ENCODE measurements around the gene RPRD2. TPM values are rescaled to one million over a fixed set of nuclear protein-coding genes. Genes with fewer than 3 reads are reported as not detected.
"Not testable (repeated sequence)": the region's sequence is repeated elsewhere in the genome, so short reads cannot be mapped to it uniquely, and the experiment has no call there.

RPRD2 gene
- total RNA-seq, 1 experiment from 2014 or later: 10.9 TPM

- DNase-seq (ENCODE audit: low spot score): no peak
These were observed 24.3 kb downstream of the RPRD2 start for GRCh38 chr1:150388241-150388640.

GRCh38 chr1:150389650-150390049 lies 25.7 kb downstream of the RPRD2 start:
- no peak for DNase-seq (ENCODE audit: low spot score)

GRCh38 chr1:150392627-150393026 lies 28.7 kb downstream of the RPRD2 start:
- no peak for DNase-seq (ENCODE audit: low spot score)

- not testable (repeated sequence) for DNase-seq (ENCODE audit: low spot score)
These were observed 31.2 kb downstream of the RPRD2 start for GRCh38 chr1:150395115-150395514.

- no peak for DNase-seq (ENCODE audit: low spot score)
These were observed 33.6 kb downstream of the RPRD2 start for GRCh38 chr1:150397392-150398032.

GRCh38 chr1:150404465-150404864 lies 40.5 kb downstream of the RPRD2 start:
- no peak for DNase-seq (ENCODE audit: low spot score)

GRCh38 chr1:150405660-150406059 lies 41.7 kb downstream of the RPRD2 start:
- no peak for DNase-seq (ENCODE audit: low spot score)

- peak; percentile 33 for DNase-seq (ENCODE audit: low spot score)
These were observed 42.5 kb downstream of the RPRD2 start for GRCh38 chr1:150406483-150406882.

- DNase-seq (ENCODE audit: low spot score): no peak
These were observed 43.4 kb downstream of the RPRD2 start for GRCh38 chr1:150407330-150407729.

- no peak for DNase-seq (ENCODE audit: low spot score)
These were observed 44.9 kb downstream of the RPRD2 start for GRCh38 chr1:150408800-150409199.

GRCh38 chr1:150409504-150410362 lies 45.8 kb downstream of the RPRD2 start:
- DNase-seq (ENCODE audit: low spot score): no peak

- no peak for DNase-seq (ENCODE audit: low spot score)
These were observed 46.7 kb downstream of the RPRD2 start for GRCh38 chr1:150410582-150411101.

- no peak for DNase-seq (ENCODE audit: low spot score)
These were observed 50.6 kb downstream of the RPRD2 start for GRCh38 chr1:150414592-150414991.

- DNase-seq (ENCODE audit: low spot score): no peak
These were observed 51.9 kb downstream of the RPRD2 start for GRCh38 chr1:150415800-150416199.

- DNase-seq (ENCODE audit: low spot score): peak; percentile 13
These were observed 56.8 kb downstream of the RPRD2 start for GRCh38 chr1:150420560-150421265.

GRCh38 chr1:150422541-150422940 lies 58.6 kb downstream of the RPRD2 start:
- DNase-seq (ENCODE audit: low spot score): no peak

GRCh38 chr1:150429805-150430204 lies 65.9 kb downstream of the RPRD2 start:
- DNase-seq (ENCODE audit: low spot score): peak; percentile 22

- DNase-seq (ENCODE audit: low spot score): no peak
These were observed 77.2 kb downstream of the RPRD2 start for GRCh38 chr1:150441121-150441520.

GRCh38 chr1:150444232-150444631 lies 80.3 kb downstream of the RPRD2 start:
- DNase-seq (ENCODE audit: low spot score): no peak

- DNase-seq (ENCODE audit: low spot score): no peak
These were observed 92.2 kb downstream of the RPRD2 start for GRCh38 chr1:150456146-150456647.

- peak; percentile 60 for DNase-seq (ENCODE audit: low spot score)
These were observed 100.5 kb downstream of the RPRD2 start for GRCh38 chr1:150464422-150464826.

GRCh38 chr1:150466964-150467363 lies 103.0 kb downstream of the RPRD2 start:
- DNase-seq (ENCODE audit: low spot score): no peak
